GM21717 (cell line): ENCODE results near the gene IFNA1.
A peak's percentile ranks its signal among the peaks of the same experiment; 100 is the strongest.
"Not testable (repeated sequence)": the region's sequence is repeated elsewhere in the genome, so short reads cannot be mapped to it uniquely, and the experiment has no call there.

Experiments used
- ATAC-seq: cut with Tn5 transposase; IDR thresholded peaks from one replicate; pipeline ENCODE4 v1.9.1; 2021; ENCODE audit warnings: mild to moderate bottlenecking, moderate library complexity; ENCODE audit not compliant: unreplicated experiment

Gene IFNA1

GRCh38 chr9:21440139-21440538, at the start of gene IFNA1:
Gene IFNA1, plus strand, starts transcription at chr9:21440439. Its CDS starts 69 bp downstream, at chr9:21440508.
- ATAC-seq: no peak

- no peak for ATAC-seq
These were observed 48.0 kb upstream of the IFNA1 start for GRCh38 chr9:21392270-21392669.

GRCh38 chr9:21395778-21396717, 44.2 kb upstream of the IFNA1 start:
- peak; percentile 68 for ATAC-seq

GRCh38 chr9:21398955-21399489, 41.2 kb upstream of the IFNA1 start:
- no peak for ATAC-seq

- ATAC-seq: no peak
These were observed 40.3 kb upstream of the IFNA1 start for GRCh38 chr9:21399956-21400355.

- no peak for ATAC-seq
These were observed 37.6 kb upstream of the IFNA1 start for GRCh38 chr9:21402386-21403251.

GRCh38 chr9:21404146-21404545, 36.1 kb upstream of the IFNA1 start:
- ATAC-seq: no peak

- ATAC-seq: no peak
These were observed 31.4 kb upstream of the IFNA1 start, which contains the start of gene IFNA8 for GRCh38 chr9:21408817-21409216. Gene IFNA8, plus strand, starts transcription at chr9:21409117. Its CDS starts 60 bp downstream, at chr9:21409177.

- ATAC-seq: no peak
These were observed 28.1 kb upstream of the IFNA1 start for GRCh38 chr9:21412107-21412506.

- no peak for ATAC-seq
These were observed 27.1 kb upstream of the IFNA1 start for GRCh38 chr9:21413151-21413550.

- ATAC-seq: no peak
These were observed 26.6 kb upstream of the IFNA1 start for GRCh38 chr9:21413624-21414023.

- ATAC-seq: no peak
These were observed 25.9 kb upstream of the IFNA1 start for GRCh38 chr9:21414220-21414940.

GRCh38 chr9:21415493-21416267, 24.6 kb upstream of the IFNA1 start:
- ATAC-seq: no peak

GRCh38 chr9:21428235-21428634, 12.0 kb upstream of the IFNA1 start:
- peak; percentile 61 for ATAC-seq

- ATAC-seq: no peak
These were observed 11.0 kb upstream of the IFNA1 start for GRCh38 chr9:21429191-21429590.

GRCh38 chr9:21432672-21433425, 7.4 kb upstream of the IFNA1 start:
- ATAC-seq: peak; percentile 61

- no peak for ATAC-seq
These were observed 5.8 kb upstream of the IFNA1 start for GRCh38 chr9:21434202-21435014.

GRCh38 chr9:21435015-21435383, 5.2 kb upstream of the IFNA1 start:
- ATAC-seq: not testable (repeated sequence)
